Measurements from ENCODE around the gene SPR.

The SPR gene

DNA sequence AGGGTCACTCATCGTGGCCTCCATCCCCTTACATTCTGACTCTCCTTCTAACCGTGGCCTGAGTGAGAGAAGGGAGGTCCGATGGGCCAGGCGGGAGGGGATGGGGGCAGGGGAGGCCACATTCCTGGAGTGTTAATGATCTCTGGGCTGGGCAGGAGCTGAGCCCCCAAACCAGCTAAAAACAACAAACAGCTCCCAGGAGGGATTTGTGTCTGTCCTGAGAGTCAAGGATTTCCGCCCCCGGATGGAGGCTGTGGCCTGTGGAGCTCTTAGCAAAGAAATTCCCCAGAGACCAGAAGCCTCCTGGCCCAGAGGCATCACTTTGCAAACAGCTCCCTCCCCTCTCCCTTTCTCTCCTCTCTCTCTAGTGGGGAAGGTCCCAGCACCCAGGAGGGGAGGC, 53.6 kb downstream of the SPR start:
- Histone ChIP-seq H3K27ac (ENCODE audit: low read length) (no peak overlapping the region), H3K4me2 (ENCODE audit: low read length) (no peak overlapping the region), H3K27me3 (ENCODE audit: low read depth, low read length) (no peaks in the 10 kb centered on the region), H3K36me3 (replicated peaks; ENCODE audit: low read depth, low read length) (no peaks in the 10 kb centered on the region), H3K4me3 (ENCODE audit: low read length) (no peak overlapping the region), H3K9me3 (ENCODE audit: insufficient read depth, low read length) (no peaks in the 10 kb centered on the region), H3K9ac (ENCODE audit: low read length) (no peak overlapping the region), H3K79me2 (ENCODE audit: low read length) (no peaks in the 10 kb centered on the region), H3K4me1 (ENCODE audit: low read length) (no peaks in the 10 kb centered on the region), H4K20me1 (ENCODE audit: insufficient read depth, low read length) (no peaks in the 10 kb centered on the region), H2AFZ (ENCODE audit: low read depth, low read length) (no peak overlapping the region)
- TF ChIP-seq, protein P1, sequence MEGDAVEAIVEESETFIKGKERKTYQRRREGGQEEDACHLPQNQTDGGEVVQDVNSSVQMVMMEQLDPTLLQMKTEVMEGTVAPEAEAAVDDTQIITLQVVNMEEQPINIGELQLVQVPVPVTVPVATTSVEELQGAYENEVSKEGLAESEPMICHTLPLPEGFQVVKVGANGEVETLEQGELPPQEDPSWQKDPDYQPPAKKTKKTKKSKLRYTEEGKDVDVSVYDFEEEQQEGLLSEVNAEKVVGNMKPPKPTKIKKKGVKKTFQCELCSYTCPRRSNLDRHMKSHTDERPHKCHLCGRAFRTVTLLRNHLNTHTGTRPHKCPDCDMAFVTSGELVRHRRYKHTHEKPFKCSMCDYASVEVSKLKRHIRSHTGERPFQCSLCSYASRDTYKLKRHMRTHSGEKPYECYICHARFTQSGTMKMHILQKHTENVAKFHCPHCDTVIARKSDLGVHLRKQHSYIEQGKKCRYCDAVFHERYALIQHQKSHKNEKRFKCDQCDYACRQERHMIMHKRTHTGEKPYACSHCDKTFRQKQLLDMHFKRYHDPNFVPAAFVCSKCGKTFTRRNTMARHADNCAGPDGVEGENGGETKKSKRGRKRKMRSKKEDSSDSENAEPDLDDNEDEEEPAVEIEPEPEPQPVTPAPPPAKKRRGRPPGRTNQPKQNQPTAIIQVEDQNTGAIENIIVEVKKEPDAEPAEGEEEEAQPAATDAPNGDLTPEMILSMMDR (IDR thresholded peaks at IDR 0.05; ENCODE audit: low read depth, low read length), result no peak
- no peak for TF ChIP-seq EZH2phosphoT487 (IDR thresholded peaks at IDR 0.05; ENCODE audit: low read depth)

Measured in OCI-LY3 (cell line).